ENCODE measurements around the gene TBX1. TPM values are rescaled to one million over a fixed set of nuclear protein-coding genes. Genes with fewer than 3 reads are reported as not detected.

TBX1 gene
- total and polyA plus RNA-seq, 7 donors = 18.2 to 112 (median 80.8) TPM

DNA sequence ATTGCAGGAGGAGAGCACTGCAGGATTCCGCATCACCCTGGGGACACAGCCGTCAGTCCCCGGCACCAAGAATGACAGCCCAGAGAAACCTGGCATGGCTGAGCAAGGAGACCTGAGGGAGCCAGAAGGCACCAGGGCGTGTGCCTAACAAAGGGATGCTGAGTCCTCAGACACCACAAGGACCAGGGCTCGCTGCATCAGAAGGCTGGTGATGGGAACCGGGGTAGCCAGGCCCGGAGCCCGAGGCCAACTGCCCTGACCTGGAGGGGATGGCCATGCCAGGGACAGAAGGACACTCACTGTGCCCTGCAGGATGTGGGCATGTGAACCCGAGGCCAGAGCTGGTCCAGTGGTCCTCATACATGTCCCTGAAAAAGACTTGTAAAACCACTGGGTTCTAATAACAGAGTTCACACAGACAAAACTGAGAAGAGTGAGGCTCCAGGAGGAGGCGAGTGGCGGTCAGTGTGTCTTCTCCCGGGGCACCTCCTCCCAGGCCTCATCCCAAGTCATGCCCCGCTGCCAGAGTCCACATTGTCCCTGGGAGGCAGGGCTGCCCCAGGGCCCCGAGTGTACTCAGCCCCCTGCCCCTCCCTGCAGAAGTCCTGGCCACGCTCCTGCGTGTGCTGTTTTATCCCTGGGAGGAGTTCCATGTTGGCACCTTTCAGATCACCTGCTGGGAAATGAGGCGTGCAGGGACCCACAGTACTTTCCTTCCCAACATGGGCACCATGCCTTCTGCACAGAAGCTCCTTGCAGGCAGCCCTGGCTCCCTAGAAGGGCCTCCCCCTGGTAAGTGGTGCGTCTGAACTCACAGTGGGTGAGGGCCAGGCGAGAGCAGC lies 42.5 kb downstream of the TBX1 start:
- Histone ChIP-seq H3K27me3 (ENCODE audit: insufficient read depth in 3 of 3, low read length in 2 of 3) (no peaks in the 10 kb centered on the region), H3K27ac (no peak overlapping the region), H3K4me3 (no peak overlapping the region), H3K4me1 (peaks cover 23% of the 10 kb centered on the region), H3K9me3 (no peaks in the 10 kb centered on the region), H3K36me3 (ENCODE audit: insufficient read depth in 1 of 2, low read depth in 1 of 2) (no peaks in the 10 kb centered on the region)
- intact Hi-C loops (cut with DNase I) = no loop called here
- peak in 2 of 4 donors; percentile 18 to 20 for ATAC-seq
- WGBS, 3 donors = 65 to 83% (median 77%) methylated on average over 18 to 19 of the region's 19 CpGs
- DNase-seq = peak in 1 of 2 donors; percentile 52
- TF ChIP-seq, protein P1, sequence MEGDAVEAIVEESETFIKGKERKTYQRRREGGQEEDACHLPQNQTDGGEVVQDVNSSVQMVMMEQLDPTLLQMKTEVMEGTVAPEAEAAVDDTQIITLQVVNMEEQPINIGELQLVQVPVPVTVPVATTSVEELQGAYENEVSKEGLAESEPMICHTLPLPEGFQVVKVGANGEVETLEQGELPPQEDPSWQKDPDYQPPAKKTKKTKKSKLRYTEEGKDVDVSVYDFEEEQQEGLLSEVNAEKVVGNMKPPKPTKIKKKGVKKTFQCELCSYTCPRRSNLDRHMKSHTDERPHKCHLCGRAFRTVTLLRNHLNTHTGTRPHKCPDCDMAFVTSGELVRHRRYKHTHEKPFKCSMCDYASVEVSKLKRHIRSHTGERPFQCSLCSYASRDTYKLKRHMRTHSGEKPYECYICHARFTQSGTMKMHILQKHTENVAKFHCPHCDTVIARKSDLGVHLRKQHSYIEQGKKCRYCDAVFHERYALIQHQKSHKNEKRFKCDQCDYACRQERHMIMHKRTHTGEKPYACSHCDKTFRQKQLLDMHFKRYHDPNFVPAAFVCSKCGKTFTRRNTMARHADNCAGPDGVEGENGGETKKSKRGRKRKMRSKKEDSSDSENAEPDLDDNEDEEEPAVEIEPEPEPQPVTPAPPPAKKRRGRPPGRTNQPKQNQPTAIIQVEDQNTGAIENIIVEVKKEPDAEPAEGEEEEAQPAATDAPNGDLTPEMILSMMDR (IDR thresholded peaks at IDR 0.05) = no peak

DNA sequence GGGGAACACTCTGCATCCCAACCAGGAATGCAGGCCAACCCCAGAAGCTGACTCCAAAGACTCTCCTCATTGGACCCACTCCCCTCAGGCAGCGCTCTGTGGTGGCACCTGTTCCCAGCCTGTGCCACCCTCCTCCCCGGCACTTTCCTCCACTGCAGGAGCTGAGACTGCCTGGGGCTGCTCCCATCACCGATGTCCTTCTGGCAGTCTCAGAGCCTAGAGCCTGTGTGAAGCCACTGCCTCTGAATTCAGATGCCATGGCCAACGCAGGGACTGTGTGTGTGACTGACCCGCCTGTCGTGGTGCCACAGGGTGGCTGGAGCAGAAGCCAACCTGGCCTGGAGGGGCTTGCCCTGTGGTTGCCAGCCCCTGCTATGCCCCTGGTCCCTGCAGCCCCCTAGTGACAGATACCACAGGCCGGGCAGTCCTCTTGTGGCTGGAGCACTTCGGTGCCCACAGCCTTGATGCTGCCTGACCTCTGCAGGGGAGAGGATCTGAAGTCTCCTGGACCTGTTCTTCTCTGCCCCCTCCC lies 43.2 kb downstream of the TBX1 start:
- H3K4me3 ChIP-seq = no peak overlapping the region
- intact Hi-C loops (cut with DNase I) = no loop called here
- H3K36me3 ChIP-seq (ENCODE audit: insufficient read depth in 1 of 2, low read depth in 1 of 2) = no peaks in the 10 kb centered on the region
- no peak overlapping the region for H3K27ac ChIP-seq
- no peak for ATAC-seq
- WGBS, 3 donors = 70 to 94% (median 80%) methylated on average over 8 of the region's 8 CpGs
- H3K27me3 ChIP-seq (ENCODE audit: insufficient read depth in 3 of 3, low read length in 2 of 3) = no peaks in the 10 kb centered on the region
- TF ChIP-seq, protein P1 (IDR thresholded peaks at IDR 0.05) = no peak
- peaks cover 18% of the 10 kb centered on the region for H3K4me1 ChIP-seq
- H3K9me3 ChIP-seq = no peaks in the 10 kb centered on the region
- peak in 1 of 2 donors; percentile 38 for DNase-seq

DNA sequence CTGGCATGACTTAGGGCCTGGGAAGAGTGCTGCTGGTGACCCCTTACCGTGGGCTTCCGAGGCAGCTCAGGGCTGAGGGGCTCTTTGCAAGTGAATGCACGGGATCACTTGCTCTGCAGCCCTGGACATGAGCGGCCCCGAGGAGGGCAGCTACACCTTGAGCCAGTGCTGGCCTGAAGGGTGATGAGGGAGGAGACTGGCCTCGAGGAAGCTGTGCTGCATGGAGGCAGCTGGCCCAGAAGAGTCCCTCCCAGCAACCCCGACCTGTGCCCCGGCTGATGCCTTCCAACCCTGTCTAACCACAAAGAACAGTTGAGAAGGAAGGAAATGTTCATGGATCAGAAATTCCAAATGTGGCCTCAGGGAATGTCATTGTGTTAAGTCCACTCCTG lies 45.2 kb downstream of the TBX1 start:
- DNase-seq (peak in 1 of 2 donors; percentile 36), ATAC-seq (no peak)
- no peak overlapping the region for H3K4me3 ChIP-seq
- 81 to 89% (median 83%) methylated on average over 8 of the region's 8 CpGs for WGBS, 3 donors
- H3K27me3 ChIP-seq (ENCODE audit: insufficient read depth in 3 of 3, low read length in 2 of 3) = no peaks in the 10 kb centered on the region
- TF ChIP-seq, protein P1 (IDR thresholded peaks at IDR 0.05) = no peak
- intact Hi-C loops (cut with DNase I) = no loop called here
- H3K9me3 ChIP-seq = no peaks in the 10 kb centered on the region
- H3K36me3 ChIP-seq (ENCODE audit: insufficient read depth in 1 of 2, low read depth in 1 of 2) = no peaks in the 10 kb centered on the region
- H3K27ac ChIP-seq = no peak overlapping the region
- H3K4me1 ChIP-seq = peaks cover 17% of the 10 kb centered on the region

DNA sequence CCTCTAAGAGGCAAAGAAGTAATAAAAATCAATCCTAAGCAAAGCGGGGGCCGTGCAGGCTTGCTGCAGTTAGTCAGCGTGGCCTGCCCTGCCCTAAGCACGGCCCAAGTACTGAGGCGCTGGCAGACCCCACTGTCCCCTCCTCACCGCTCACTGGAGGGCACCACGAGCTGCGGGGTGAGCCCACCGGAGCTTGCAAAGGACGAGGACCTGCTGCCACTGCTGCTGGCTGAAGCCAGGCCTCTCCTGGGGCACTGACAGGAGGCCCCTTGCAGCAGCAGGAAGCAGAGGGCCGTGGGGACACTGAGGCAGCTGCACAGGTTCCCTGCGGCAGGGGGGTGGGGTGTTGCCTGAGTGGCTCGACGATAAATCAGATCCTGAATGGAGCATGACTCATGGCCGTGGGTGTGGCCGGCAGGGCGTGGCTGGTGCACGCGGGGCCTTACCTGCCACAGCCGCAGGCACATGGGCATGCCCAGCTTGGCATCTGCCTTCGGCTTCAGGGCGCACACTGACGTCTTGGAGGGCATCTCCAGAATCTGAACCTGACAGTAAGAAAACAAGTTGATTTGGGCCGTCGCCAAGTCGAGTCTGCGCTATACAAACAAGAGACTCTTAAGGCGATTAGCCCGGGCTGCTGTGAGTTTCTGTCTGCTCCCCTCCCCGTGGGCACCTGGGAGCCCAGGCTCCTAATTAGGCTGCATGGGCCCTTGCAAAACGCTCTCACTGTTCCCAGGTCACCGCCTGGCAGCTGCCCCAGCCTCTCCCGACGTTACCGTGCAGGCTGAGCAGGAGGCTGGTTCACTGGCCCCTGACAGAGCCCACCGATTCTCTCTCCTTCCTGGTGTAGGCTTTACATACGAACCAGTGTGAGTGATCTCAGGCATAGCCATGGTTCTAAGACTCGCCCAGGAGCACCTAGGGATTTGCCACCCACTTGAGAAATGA lies 45.9 kb downstream of the TBX1 start:
- DNase-seq (peak in 1 of 2 donors; percentile 52), ATAC-seq (no peak)
- TF ChIP-seq, protein P1 (IDR thresholded peaks at IDR 0.05) = no peak
- intact Hi-C loops (cut with DNase I) = no loop called here
- no peak overlapping the region for H3K27ac ChIP-seq
- no peaks in the 10 kb centered on the region for H3K36me3 ChIP-seq (ENCODE audit: insufficient read depth in 1 of 2, low read depth in 1 of 2)
- H3K9me3 ChIP-seq = no peaks in the 10 kb centered on the region
- H3K27me3 ChIP-seq (ENCODE audit: insufficient read depth in 3 of 3, low read length in 2 of 3) = no peaks in the 10 kb centered on the region
- no peak overlapping the region for H3K4me3 ChIP-seq
- H3K4me1 ChIP-seq = peaks cover 17% of the 10 kb centered on the region
- WGBS, 3 donors = 73 to 79% (median 76%) methylated on average over 38 of the region's 38 CpGs
